Activated CD8-positive, alpha-beta memory T cell treated with anti-CD3 and anti-CD28 coated beads, Interleukin-2, amount 50 U/mL, for 1 hour (primary cell): Measurements from ENCODE around the gene STARD13.
"Not testable (repeated sequence)": the region's sequence is repeated elsewhere in the genome, so short reads cannot be mapped to it uniquely, and the experiment has no call there.

ENCODE experiments used
- DNase-seq: peaks from one replicate; pipeline ENCODE4 v3.0.0-alpha.2; 2020; ENCODE audit errors: extremely low read depth

STARD13 gene

DNA sequence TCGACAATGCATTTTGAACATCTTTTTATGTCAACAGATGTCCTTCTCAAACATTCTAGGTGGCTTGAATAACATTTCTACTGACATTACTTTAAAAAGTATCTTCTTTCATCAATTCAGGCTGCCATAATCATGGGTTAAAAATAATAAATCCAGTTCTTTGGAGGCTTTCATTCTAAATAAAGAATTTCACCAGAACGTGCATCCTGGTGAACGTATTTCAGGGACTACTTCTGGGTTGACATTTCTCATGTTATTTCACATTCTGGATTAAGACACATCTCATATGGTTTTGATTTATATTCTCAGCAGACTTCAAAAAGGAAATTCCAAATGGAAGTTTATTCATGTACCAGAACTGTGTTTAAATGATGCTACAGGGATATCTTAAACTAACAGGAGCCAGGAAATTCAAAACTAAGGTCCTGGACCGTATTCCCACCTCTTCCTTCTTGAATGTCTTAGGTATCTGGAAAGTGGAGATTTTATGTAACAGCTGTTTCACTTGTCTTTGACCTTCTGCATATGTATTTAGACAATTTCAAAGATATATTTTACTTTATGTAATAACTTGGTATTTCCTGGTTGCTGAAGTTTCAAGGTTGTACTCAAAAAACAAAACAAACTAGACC is 107.2 kb downstream of the STARD13 start:
- DNase-seq = no peak

DNA sequence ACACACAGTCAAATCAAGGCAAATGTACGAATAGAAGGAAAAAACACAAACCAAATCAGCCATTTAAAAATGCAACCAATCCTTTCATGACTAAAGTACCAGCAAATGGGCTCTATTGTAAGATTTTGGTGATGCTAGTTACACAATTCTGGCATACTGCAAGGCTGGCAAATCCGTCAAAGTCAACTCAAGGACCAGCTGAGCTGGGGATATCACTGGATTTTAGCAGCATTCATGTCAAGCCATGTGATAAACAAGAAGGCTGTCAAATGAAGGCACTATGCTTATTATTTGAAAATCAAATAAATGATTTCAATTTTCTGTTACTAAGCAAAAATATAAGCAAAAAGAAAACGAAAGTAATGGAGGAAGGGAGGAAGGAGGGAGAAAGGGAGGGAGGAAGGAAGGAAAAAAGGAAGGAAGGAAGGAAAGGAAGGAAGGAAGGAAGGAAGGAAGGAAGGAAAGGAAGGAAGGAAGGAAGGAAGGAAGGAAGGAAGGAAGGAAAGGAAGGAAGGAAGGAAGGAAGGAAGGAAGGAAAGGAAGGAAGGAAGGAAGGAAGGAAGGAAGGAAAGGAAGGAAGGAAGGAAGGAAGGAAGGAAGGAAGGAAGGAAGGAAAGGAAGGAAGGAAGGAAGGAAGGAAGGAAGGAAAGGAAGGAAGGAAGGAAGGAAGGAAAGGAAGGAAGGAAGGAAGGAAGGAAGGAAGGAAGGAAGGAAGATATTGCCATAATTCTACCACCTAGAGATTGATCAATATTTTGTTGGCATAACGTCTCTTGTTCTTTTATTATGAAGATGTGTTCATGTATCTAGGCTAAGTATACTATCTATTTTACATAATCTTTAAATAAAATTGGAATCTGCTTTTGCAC is 108.0 kb downstream of the STARD13 start:
- not testable (repeated sequence) for DNase-seq

DNA sequence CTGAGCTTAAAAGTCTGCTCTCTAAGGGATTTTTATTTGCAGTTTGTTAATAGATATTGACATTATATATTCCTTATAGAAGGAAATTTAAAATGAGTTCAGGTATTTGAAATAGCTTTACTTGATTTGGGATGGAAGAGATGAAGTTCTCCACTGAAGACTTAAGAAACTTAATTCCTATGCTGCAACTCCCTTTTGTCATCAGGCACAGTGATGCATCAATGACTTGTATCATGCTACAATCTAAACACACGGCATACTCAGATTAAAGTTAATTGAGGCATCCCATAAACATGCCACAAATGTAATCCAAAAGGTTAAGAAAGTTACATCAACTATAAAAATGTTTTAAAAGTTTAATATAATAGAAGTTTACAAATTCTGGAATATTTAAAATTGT is 109.0 kb downstream of the STARD13 start:
- DNase-seq = no peak

DNA sequence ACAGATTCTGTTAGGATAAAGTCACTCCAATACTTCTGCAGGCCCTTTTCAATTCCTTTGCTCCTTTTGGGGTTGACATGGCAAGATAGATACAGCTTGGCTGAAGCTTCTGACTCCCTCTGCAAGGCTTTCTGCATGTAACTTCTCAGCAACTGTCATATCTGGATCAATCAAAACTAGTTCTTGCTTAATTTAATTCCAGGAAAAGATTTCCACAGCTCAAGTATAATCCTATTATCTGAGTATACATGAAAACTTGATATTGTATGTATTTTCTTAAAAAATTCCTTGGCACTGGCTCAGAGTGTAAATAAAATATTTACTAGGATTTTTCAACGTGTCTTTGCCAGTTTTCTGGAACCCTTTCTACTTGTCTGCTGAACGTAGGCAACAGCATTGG is 109.6 kb downstream of the STARD13 start:
- DNase-seq = no peak

DNA sequence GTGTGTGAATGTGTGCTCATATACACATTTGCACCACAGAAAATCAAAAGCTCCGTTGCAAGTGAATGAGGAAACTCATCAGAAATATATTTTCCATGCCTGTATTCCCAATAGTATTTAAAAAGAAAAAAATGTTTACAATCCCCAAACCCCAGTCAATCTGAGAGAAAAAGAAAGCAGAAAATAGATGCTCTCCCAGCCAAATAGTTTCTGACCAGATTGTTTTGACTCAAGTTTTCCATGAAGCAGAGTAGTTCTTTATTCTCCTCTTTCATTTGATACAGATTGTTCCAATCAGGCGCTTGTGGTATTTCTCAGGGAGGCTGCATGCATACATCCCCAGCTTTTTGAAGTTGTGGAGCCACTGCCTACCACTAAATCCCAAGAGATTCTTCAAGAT is 110.6 kb downstream of the STARD13 start:
- DNase-seq = no peak

DNA sequence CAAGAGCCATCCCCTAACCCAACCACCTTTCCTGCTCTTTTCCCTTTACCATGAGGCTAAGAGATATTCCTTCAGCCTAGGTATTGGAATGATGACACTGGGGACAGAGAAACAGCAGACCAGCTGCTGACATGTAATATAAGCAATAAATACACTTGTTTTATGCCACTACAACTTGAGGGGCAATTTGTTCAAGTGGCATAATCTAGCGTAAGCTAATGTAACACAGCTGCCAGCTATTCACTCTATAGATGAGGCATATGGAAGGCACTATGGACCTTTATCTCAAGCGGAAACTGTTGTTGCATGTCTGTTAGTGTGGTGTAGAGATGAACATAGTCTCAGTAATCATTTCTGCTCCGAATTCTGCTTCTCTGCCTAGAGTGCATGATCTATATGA is 111.1 kb downstream of the STARD13 start:
- no peak for DNase-seq

DNA sequence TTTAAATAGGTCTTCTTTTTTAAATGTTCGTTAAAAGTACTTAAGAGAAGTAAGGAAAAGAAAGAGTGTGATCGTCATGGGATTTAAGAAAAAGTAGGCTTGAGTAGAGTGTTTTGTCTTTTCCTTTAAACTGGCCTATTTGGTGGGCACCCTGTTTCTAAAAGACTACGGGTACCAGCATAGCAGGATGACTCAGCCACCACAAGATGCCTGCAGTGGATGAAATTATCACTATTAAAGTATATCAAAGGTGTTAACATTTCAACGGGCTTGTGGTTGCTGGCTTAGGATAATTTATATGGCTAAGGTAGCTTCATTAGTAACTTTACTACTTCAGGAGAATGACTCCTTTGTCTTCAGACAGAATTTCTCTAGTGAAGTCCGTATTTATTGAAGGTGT is 112.6 kb downstream of the STARD13 start:
- DNase-seq = no peak

DNA sequence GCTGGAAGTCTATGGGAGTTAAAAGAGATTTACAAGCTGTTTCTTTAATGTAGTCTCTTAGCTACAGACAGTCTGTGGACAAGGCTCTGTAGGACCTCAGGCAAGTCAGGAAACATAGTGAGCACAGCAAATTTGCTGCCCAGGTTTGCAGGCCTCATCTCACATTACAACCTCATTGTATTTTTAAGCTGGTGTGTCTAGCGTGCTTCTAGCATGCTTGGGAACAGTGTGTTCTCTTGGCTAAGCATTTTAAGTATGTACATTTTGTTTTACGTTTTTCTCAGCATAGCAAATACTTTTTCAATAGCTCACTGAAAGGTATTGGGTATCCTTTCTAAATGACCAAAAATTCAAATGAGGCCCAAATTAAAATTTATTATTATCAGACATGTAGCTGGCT is 113.2 kb downstream of the STARD13 start:
- DNase-seq = no peak

DNA sequence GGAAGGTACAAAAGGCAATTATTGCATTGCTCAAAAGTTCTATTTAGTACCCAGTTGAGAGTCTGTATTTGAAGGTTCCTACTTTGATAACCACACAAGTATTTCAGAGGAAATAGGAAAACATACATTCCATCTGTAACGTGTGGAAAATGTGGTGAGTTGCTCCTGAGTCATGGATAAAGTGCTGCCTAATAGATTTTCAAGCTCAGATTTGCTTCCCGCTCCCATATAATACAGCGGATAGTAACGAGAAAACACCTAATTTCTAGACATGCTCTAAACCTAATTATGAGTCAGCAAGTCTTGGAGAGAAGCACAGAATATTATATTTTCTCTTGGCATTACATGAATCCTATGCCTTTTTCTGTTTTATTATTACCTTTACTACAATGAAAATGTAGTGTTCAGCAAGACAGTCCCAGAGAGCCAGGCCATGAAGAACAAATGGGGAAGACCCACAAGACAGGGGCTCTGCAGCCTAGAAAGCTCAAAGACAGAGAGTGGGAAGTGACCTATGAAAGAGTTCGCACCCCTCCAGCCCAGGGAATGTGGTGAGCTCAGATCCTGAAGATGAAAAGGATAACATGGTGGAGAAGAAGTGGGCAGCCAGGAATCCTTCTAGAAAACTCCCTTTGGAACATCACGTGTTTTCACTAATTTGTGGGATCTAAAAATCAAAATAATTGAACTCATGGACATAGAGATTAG is 116.1 kb downstream of the STARD13 start:
- no peak for DNase-seq

DNA sequence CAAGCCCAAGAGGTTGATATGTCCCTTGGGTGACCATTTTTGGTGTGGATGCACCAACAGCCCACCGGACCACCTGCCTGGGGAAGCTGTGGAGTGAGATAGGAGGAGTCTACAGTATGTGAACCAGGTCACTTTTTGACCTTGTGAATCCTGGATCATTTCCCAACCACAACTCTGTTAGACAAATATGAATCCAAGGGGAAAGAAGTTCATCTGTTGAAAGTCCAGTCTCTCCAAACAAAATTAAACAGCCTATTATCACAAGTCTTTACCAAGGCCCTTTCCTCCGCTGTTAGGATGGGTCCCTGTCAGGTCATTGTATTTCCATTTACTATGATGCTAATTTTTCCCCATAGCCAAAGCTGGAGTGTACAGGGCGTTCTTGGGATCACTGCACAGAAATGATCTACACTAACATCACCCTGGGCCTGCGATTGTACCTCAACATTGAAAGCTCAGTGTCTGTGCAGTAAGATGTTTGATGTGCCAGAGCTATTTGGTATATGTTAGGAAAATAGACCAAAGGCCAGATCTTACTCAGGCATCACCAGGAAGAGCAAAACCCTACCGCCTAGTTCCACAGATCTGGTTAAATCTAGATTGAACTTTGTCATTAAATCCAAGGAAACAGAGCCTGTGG is 117.1 kb downstream of the STARD13 start:
- DNase-seq = no peak

DNA sequence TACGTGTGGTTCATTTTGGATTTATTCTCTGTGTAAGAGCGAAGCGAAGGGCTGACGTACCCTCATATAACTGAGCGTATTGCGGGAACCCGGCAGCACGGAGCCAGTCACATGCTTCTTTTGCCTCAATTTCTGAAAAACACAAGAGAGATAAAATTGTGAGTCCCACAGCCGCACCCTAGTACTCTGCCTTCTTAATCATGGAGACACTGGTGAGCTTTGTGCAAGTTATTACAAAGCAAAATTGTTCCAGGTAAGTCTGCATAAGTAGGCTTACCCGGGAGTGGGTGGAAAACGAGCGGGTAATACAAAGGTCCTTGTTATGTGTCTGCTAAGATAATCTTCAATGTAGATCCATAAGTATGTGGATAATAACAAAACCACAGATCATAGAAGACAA is 118.1 kb downstream of the STARD13 start:
- no peak for DNase-seq

DNA sequence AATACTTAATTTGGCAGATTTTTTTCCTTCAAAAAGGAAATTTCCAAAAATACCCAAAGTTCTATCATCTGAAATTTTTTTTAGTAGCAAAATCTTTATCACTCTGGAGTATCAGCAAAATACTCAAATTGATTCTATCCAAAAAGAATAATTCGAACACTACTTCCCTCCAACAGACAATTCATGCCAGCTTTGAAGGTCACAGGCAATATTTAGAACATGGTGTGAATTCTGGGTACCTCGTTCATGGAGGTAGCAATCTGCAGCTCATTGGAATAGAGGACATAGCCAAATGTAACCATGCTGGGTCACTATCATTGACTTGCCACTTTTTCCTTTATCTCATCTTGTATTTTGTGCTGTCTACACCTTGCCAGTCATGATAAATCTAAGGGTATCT is 119.8 kb downstream of the STARD13 start:
- no peak for DNase-seq

DNA sequence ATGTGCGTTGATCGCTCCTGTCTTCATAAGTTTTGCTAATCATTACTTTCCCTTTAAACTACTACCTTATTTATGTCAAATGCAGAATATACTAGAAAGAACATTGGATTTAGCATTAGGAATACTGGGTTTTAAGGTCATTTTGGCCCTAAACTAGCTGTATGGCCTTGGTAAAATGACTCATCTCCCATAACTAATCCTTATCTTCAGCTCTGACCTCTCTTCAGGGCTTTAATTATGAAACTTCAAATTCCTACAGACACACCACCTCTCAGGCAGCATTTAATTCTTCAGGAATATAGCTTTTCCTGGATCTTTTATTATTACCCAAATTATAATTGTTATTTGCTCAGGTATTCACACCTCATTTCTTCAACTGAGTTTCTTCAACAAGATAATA is 121.2 kb downstream of the STARD13 start:
- DNase-seq = no peak

DNA sequence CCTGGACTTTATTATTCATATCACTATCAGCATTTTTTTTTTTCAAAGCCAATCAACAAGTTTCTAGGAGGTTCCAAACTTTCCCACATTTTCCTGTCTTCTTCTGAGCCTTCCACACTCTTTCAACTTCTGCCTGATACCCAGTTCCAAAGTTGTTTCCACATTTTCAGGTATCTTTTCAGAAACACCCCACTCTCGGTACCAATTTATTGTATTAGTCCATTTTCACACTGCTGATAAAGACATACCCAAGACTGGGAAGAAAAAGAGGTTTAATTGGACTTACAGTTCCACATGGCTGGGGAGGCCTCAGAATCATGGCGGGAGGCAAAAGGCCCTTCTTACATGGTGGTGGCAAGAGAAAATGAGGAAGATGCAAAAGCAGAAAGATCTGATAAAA is 122.8 kb downstream of the STARD13 start:
- not testable (repeated sequence) for DNase-seq

DNA sequence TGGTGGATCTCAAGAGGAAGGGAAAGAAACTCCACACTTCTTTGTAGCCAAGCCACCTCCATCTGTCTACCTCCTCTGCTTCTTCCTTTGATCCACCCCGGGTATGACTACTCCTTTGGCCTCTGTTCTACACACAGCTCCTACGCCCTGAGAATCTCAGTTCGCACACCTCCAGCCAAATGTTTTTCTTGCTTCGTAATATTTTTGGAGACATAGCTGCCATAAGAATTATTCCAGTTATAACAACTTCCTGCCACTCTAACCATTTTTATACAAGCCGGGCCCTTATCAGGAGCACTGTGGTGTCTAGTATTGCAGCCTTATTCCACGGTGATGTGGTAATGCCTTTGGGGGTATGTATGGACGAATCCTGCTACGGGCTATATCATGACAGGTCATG is 126.7 kb downstream of the STARD13 start:
- no peak for DNase-seq

DNA sequence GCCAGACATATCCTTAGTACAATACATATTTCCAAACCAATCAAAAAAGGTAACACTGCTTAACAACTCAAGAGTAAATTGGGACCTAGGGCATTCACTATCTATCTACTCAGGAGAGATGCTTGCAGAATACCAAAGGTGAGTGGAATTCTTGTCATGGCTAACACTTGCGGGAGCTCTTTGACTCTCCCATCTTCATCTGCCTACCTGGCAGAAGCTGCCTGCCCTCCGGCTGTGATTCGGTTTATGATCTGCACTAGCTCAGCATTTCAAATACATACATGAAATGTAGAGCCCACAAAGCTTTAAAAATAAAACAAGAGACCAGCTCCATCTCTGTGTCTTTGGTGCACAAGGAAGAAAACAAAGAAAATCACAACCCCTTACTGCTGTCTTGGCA is 127.3 kb downstream of the STARD13 start:
- DNase-seq = no peak

DNA sequence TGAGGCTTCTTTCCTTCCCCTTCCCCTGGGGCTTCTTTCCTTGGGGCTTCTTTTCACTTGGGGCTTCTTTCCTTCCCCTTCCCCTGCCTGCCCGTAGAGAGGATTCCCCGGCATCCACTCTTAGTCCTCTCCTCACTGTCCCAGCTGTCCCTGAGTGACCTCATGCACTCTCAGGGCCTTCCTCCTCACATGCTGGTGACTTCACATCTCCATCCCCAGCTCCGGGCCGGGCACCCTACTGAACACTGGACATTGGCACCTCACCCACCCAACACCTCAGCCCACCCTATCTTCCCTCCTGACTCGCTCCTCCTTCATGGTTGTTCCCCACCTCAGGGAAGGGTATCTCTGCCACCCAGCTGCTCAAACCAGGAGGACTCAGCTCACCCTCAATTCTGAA is 130.6 kb downstream of the STARD13 start:
- DNase-seq = no peak

DNA sequence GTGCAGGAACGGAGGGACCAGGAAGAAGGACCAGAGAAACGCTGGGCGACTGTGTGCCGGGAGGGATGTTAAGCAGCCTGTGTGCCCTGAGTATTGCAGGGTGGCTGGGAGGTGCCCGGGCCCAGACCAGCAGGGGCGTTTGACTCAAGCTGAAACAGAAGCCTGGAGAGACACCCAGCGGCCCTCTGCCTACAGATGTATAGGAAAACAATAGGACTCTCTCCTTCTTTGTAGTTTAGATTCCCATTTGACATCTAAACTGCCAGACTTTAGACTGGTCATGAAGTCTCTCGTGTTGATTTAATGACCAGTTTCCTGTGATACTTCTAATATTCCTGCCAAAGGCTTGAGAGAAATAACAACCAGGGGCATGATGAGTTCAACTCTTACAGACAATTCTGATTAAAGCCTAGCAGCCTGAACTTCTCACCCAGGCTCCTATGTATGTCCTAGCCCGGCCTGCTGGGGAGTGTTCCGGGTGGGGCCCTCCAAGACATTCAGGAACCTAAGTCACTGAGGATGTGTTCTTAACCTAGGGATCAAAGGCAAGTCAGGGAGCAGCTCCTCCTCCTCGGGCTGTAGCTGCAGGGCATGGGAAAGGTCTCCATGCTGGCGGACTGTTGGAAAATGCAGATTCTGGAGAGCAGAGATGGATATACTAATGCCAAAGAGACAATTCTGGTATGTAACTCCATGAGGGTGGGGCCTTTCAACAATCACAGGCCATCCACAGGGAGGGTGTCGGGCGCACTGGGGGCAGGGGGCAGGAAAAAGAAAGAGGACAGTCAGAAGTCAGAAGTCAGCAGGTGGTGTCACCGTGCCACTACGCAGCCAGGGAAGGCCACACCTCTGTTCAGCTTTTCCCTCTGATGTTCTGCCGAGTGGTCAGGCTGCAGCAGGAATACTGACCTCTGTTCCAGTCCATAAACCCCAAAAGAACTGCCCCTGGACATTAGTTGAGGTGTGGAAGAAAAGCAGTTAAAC is 131.8 kb downstream of the STARD13 start:
- no peak for DNase-seq

DNA sequence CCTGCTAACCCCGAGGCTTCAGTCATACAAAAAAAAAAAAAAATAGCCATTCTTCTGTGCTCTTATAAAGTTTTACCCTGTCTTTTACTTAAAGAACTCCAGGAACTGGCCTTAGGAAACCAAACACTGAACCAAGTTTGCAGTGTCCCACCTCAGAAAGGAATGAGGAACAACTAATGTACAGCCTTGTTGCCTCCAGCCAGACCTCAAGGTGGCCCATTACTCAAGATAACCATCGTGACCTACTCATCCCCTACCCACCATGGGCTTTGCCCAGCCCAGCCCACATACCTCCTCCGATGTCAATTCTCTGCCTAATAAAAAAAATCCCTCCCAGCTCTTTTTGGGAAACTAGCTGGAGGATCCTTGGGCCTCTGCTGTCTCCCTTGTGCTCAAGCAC is 133.2 kb downstream of the STARD13 start:
- no peak for DNase-seq

DNA sequence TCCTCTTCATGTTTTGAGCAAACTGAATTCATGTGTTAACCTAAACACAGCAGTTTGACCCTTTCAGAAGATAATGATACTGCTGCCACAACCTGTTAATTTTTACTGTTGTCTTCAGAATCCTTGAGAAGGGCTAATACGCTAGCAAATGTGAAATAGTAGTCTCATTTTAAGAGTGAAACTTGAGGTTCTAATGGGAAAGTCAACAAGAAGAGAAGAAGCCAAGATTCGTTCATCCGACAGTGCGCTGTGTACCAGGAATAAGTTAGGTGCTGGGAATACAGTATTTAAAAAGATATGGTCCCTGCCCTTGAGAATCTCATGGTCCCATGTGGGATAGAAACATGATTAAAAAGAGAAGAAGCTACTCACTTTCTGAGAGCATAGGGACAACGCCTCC is 134.9 kb downstream of the STARD13 start:
- DNase-seq = no peak

DNA sequence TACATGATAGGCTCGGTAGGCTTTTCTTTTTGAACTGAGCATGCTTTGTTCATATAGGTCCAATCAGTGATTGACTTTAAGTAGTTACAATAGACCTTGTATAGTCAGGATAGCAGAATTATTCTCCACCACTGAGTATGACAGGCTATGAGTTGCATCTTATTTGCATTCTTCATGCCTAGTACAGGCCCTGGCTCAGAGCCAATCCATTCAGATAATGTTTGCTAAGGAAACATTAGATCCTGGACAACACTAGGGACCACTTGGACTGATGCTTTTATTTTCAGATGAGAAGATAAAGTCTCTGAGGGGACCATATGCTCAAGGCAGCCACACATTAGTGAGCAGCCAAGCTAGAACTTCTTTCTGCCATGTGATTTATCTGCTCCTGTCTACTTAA is 135.4 kb downstream of the STARD13 start:
- no peak for DNase-seq
